Femur (tissue), 1 donor: Measurements from ENCODE around the gene ATP5F1D.

ENCODE experiments used
- DNase-seq: peaks from one replicate; pipeline ENCODE4 v3.0.0-alpha.2; 2017

The ATP5F1D gene

GRCh38 chr19:1259876-1260748, 18.6 kb downstream of the ATP5F1D start:
- no peak for DNase-seq

GRCh38 chr19:1260749-1261537, 19.4 kb downstream of the ATP5F1D start:
- peak; percentile 98 for DNase-seq

DNA sequence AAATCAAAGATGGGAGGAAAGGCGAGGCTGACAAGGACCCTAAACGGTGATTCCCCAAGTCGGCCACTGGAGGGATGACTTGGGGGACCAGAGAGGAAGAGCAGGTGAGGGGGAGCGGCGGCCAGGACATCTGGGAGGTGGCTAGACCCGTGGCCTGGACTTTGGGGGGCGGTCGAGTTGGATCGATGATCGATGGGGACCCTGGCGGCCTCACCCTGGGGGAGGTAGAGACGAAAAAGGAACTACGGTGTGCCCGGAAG, 19.9 kb downstream of the ATP5F1D start:
- no peak for DNase-seq

GRCh38 chr19:1261798-1262622, 20.5 kb downstream of the ATP5F1D start:
- peak; percentile 82 for DNase-seq

GRCh38 chr19:1262623-1263123, 21.1 kb downstream of the ATP5F1D start:
- DNase-seq, result peak; percentile 64

DNA sequence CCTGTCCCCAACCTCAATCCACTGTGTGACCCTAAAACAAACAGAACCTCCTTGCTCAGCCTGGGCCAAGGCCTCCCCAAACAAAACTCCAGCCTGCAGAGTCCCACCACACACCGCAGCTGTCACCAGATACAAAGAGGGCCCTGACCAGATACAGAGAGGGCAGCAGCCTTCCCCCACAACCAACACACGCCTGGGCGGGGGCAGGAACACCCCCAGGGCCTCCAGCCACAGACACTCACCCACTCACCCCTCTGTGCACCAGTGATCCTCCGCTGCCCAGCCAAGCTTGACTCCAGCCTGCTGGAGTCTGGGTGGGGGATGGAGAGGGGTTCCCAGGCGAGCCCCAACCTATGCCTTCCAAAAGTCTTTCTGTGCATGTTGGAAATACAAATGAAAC, 21.6 kb downstream of the ATP5F1D start:
- DNase-seq, result no peak

DNA sequence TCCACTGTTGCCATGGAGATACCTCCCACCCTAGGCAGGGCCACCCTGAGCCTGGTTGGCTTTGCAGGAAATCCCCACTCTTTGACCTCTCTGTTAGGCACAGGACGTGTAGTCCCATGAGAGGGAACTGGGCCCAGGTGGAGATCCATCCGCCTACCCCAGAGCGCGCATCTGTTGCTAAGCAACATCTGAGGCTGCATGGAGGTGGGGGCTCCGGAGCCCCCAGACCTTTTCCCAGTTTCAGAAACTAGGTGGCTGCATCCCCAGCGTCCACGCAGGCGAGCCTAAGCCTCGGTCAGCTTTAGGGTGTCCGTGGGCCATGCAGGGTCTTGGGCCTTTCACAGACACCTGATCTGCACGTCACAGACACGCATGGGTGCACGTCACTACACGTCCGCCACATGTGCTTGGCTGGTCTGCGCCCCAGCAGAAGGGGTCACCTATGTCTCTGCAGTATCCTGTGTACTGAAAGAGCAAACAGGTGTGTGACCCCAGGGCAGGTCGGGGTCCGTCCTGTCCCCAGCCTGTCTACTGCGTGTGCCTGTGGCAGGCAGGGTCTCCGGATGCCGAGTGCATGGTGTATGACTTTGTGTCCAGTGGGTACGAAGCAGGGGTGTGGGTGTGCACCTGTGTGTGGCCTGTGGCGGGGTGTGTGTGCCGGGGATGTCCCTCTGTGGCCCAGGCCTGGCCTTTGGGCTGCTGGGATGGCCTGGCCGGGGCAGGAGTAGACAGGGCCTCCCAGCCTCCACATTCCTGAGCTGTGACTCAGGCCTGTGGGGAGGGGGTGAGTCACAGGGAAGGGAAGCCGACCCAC, 23.5 kb downstream of the ATP5F1D start:
- no peak for DNase-seq

DNA sequence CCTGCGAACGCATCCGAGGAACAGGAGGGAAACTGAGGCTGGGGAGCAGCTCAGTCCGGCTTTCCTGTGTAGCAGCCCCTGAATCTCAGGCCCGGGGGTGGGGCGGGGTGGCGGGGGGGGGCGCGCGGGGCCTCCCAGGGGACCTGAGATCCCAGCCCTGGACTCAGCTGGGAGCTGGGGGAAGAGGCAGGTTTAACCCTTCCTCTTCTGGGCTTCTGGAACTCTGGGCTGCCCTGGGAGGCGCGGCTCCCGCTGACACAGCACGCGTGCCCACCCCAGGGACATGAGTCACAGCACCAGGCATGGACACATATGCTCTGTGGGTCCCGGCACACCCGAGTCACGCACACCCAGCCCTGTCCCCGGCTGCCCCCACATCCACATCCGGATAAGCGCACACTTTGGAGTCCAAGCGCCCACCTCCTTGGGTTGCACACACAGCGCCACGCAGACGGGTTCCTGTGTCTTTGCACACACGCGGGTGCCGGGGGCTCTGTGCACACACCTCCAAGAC, 24.1 kb downstream of the ATP5F1D start:
- DNase-seq, result peak; percentile 79

DNA sequence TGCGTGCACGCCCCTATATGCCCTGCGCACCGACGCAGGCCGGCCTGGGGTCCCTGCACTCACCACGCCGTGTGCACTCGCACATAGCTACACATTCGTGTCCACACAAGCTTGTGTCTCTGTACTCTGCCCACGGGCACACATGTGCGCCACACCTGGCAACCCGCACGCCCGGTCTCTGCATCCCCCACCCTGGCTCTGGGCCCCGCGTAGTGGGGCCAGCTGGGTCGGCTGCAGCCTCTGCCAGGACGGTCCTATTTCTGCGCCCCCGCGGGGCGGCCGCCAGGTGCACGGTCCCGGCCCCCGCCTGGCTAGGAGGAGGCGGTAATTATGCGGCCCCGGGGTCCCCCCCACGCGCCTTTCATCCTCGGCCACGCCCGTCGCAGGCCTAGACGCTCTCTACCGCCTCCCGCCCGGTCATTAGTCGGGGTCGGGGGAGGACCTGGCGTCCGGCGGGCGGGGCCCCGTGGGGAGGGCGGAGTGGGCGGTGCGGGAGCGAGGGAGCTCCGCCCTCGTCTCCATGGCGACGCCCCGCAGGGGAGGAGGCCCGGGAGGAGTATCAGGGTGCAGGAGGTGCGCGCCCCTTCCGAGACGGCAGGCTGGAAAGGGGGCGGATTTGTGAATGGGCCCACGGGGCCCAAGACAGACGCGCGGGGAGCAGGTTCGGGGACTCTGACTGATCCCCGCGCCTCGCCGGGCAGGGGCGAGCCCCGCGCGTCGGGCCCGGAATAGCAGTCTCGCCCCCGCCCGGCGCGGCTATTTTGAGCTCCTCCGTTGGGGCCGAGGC, 24.8 kb downstream of the ATP5F1D start:
- peak; percentile 87 for DNase-seq

DNA sequence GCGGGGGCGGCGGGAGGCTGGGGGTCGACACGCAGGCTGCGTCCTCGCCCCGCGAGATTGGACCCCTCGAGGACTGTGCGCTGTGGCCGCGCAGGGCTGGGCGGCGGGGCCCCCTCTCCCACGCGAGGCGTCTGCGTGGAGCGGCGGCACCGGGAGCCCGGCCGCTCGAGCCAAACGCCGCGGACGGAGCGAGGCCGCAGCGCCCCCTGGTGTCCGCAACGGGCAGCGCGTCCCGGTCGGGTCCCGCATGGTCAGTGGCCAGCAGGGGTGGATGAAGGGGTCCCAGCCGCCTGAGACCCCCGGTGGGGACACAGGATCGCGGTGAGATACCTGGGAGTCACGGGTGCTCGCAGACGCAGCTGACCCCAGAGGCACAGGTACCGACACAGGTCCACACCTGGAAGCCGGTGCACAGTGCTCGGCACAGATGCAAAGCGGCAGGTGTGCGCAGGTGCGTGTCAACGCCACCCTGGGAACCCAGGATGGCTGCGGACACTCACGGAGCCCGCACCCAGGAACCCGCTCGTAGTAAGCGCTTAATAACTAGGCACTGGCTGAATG, 25.4 kb downstream of the ATP5F1D start:
- DNase-seq, result peak; percentile 83

GRCh38 chr19:1267477-1268225, 26.1 kb downstream of the ATP5F1D start:
- no peak for DNase-seq

DNA sequence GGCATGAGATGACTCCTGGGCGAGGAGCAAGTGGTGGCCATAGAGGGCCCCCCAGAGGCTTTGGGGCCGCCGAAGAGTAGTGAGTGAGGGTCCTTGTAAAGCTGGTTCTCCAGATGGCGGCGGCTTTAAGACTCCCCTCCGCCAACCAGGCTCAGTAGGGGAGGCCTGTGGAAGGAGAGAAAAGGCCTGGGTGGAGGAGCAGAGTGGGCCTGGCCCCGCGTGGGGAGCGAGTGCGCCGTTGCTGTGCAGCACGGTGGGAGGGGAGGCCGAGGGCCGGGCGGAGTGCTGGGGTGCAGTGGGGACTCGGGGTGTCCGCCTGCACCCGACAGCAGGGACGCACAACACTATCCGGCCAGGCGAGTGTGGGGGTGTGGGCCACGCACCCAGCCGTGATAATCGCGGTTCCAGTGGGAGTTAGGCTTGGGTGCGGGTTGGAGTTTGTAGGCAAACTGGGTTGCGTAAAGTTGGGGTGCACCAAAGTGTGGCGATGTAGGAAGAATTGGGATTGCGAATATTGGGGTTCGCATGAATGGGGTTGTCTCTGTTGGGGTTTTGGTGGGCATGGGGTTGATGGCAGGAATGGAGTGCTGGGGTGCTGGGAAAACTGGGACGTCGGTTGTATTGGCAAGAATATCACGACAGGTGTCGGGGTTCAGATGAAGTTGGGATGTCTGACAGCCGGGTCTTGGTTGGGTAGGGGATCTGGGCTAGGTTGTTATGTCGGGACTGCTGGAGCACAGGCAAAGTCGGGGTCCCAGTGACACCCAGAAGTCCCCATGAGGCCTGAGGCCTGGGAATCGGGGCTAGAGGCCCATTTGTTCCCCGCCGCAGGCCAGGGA, 26.9 kb downstream of the ATP5F1D start:
- DNase-seq, result no peak

- DNase-seq, result peak; percentile 100
Measured at GRCh38 chr19:1269065-1269477, 27.5 kb downstream of the ATP5F1D start, which contains the start of gene CIRBP. Gene CIRBP (plus strand): TSS chr19:1269332. CDS start chr19:1270934, 1,602 bp downstream.

DNA sequence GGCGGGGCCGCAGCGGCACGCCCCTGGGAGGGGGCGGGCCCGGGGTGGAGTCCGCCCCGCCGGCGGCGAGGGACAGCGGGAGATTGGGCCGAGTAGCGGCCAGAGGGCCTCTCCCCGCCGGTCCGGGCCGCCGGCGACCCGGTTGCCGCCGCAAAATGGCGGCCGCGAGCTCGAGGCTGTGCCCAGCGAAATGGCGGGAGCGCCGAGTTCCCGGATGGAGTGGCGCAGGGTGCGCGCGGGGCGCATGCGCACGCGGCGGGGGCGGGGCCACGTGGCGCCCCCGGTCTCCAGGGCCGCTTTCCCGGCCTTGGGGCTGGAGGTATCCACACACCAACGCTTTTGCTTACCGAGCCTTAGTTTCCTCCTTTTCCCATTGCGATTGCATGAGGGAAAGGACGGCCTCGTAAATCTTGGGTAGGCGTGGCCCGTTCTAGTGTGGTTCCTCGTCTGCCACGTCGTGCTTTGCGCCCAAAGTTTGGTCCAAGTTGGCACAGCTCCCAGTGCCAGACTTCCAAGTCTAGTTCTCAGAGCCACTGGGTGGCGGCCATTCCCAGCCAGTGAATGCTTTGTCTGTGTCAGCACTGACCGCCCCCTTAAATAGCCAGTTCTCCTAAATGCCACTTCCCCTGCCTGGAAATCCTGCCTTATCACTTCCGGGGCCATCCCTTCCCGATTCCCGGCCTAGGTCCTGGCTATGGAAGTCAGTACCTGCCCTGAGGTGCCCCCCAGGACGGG, 28.1 kb downstream of the ATP5F1D start:
- DNase-seq, result peak; percentile 94

DNA sequence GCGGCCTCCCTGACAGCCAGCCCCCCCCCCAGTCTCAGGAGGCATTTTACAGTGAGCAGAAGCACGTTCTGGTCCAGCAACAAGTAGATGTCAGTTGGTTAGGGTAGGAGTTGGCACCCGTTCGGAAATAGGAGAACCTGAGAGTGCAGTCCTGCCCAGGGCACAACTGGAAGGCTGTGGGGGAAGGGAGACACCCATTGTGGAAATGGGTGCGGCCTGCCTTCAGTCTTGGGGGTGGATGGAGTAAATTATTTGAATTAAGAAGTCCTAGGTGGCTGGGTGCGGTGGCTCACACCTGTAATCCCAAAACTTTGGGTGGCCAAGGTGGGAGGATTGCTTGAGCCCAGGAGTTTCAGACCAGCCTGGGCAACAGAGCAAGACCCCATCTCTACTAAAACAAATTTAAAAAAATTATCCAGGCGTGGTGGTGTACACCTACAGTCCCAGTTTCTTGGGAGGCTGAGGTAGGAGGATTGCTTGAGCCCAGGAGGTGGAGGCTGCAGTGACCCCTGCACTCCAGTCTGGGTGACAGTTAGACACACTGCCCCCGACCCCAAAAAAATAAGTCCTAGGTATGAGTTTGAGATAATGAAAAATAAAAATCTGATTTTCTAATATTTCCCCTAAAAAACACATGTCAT, 28.8 kb downstream of the ATP5F1D start:
- no peak for DNase-seq

GRCh38 chr19:1270854-1271527, 29.4 kb downstream of the ATP5F1D start:
- DNase-seq, result no peak
